HCT116 (cell line): ENCODE data around the gene SF3B1. TPM values are rescaled to one million over a fixed set of nuclear protein-coding genes. Genes with fewer than 3 reads are reported as not detected.
"Not testable (repeated sequence)": the region's sequence is repeated elsewhere in the genome, so short reads cannot be mapped to it uniquely, and the experiment has no call there.

Experiments
- ATAC-seq: fragments of 200-7000 bp; cut with Tn5 transposase; 2 replicates; pipeline ENCODE4 v1.9.1; 2020; ENCODE audit warnings: mild to moderate bottlenecking, moderate library complexity
- BruUV-seq: library from RNA; stranded (reverse); fragments of 400-500 nt; replicated peaks from 2 replicates; lab custom pipeline; 2021; lab: Mats Ljungman, UMichigan
- CTCF ChIA-PET: fragments of 300-600 bp; sonication (Branson Sonifier 250); formaldehyde crosslinking; loops from one replicate; lab custom pipeline; 2021; ENCODE audit warnings: antibody characterized with exemption; lab: Charles Lee
- POLR2A ChIA-PET: fragments of 300-600, 350-600 bp; sonication (Branson Sonifier 250); formaldehyde crosslinking; loops from one replicate; lab custom pipeline; 2021; ENCODE audit warnings: antibody characterized with exemption; lab: Charles Lee
- RAD21 ChIA-PET, 2 experiments: fragments of 300-600 bp; sonication (Branson Sonifier 250); formaldehyde crosslinking; loops; one replicate each; lab custom pipeline; 2023; ENCODE audit warnings: low total read pairs in 2 of 2; ENCODE audit not compliant: uncharacterized antibody in 2 of 2, unreplicated experiment in 2 of 2, low non-redundant PET in 1 of 2; lab: Charles Lee
- DNase-seq: peaks from one replicate; pipeline ENCODE4 v3.0.0-alpha.2; 2010; ENCODE audit warnings: low read depth, low spot score
- H2AFZ ChIP-seq: fragments of 200-600 bp; shearing (Covaris generic), sonication (generic); 2 replicates; pipeline ENCODE4 v1.6.1; 2017; ENCODE audit warnings: low read depth, mixed run types, mixed read lengths, antibody characterized with exemption, low read length; ENCODE audit not compliant: poor library complexity, severe bottlenecking
- H3K27ac ChIP-seq: 2 replicates; pipeline ENCODE4 v1.5.1; 2012; ENCODE audit warnings: low read depth, low read length
- H3K27me3 ChIP-seq: fragments of 200-600 bp; sonication (generic); 2 replicates; pipeline ENCODE4 v1.6.1; 2016; ENCODE audit warnings: mixed run types, low read length, mixed read lengths; ENCODE audit not compliant: insufficient read depth
- H3K36me3 ChIP-seq, 2 experiments: fragments of 200-500 bp in 1 of 2; fragments of 200-600 bp in 1 of 2; sonication (Bioruptor generic) in 1 of 2; sonication (generic) in 1 of 2; 2 replicates each; pipeline versions ENCODE4 v1.5.1 to v1.6.1; 2014 to 2016; ENCODE audit warnings: low read length in 2 of 2, inconsistent platforms in 1 of 2, mixed read lengths in 1 of 2, mixed run types in 1 of 2; ENCODE audit not compliant: insufficient read depth in 2 of 2, control insufficient read depth in 1 of 2
- H3K4me1 ChIP-seq, 2 experiments: fragments of 200-600 bp in 1 of 2; sonication (generic) in 1 of 2; 2 replicates each; pipeline versions ENCODE4 v1.5.1 to v1.6.1; 2012 to 2017; ENCODE audit warnings: low read length in 2 of 2, inconsistent platforms in 1 of 2, mild to moderate bottlenecking in 1 of 2, mixed read lengths in 1 of 2, mixed run types in 1 of 2, moderate library complexity in 1 of 2; ENCODE audit not compliant: insufficient read depth in 2 of 2, control insufficient read depth in 1 of 2
- H3K4me2 ChIP-seq: fragments of 200-600 bp; sonication (generic); 2 replicates; pipeline ENCODE4 v1.6.1; 2017; ENCODE audit warnings: mixed run types, low read length, mixed read lengths
- H3K4me3 ChIP-seq, 2 experiments: fragments of 200-600 bp in 1 of 2; sonication (generic) in 1 of 2; replicated peaks in 1 of 2; 2 replicates each; pipeline ENCODE4 v1.5.1; 2011 to 2016; ENCODE audit warnings: low read length in 2 of 2, control low read depth in 1 of 2, low read depth in 1 of 2, mild to moderate bottlenecking in 1 of 2, mixed read lengths in 1 of 2, mixed run types in 1 of 2
- H3K79me2 ChIP-seq: fragments of 200-600 bp; sonication (generic); 2 replicates; pipeline ENCODE4 v1.6.1; 2017; ENCODE audit warnings: mild to moderate bottlenecking, mixed run types, low read length, moderate library complexity, mixed read lengths; ENCODE audit not compliant: insufficient read depth
- H3K9ac ChIP-seq: fragments of 200-600 bp; sonication (generic); 2 replicates; pipeline ENCODE4 v1.6.1; 2016; ENCODE audit warnings: low read length, mixed read lengths
- H3K9me2 ChIP-seq: fragments of 200-600 bp; sonication (generic), shearing (Covaris generic); 2 replicates; pipeline ENCODE4 v1.6.1; 2017; ENCODE audit warnings: mixed run types, mild to moderate bottlenecking, moderate library complexity; ENCODE audit not compliant: insufficient read depth
- H3K9me3 ChIP-seq, 2 experiments: fragments of 200-500 bp in 1 of 2; fragments of 200-600 bp in 1 of 2; sonication (Bioruptor generic) in 1 of 2; sonication (generic) in 1 of 2; 2 replicates each; pipeline ENCODE4 v1.6.1; 2014 to 2017; ENCODE audit warnings: low read length in 2 of 2, mixed read lengths in 2 of 2, inconsistent platforms in 1 of 2, low read depth in 1 of 2, mild to moderate bottlenecking in 1 of 2, mixed run types in 1 of 2, moderate library complexity in 1 of 2; ENCODE audit not compliant: control insufficient read depth in 1 of 2, insufficient read depth in 1 of 2
- H4K20me1 ChIP-seq: fragments of 200-600 bp; sonication (generic), shearing (Covaris generic); 2 replicates; pipeline ENCODE4 v1.6.1; 2017; ENCODE audit warnings: mixed run types, mild to moderate bottlenecking, moderate library complexity; ENCODE audit not compliant: insufficient read depth
- EGR1 ChIP-seq: IDR thresholded peaks from 2 replicates; pipeline ENCODE4 v1.6.1; 2012; ENCODE audit warnings: low read depth
- FOSL1 ChIP-seq: IDR thresholded peaks from 2 replicates; pipeline ENCODE4 v1.6.1; 2012; ENCODE audit warnings: low read depth
- MAX ChIP-seq: IDR thresholded peaks from 2 replicates; pipeline ENCODE4 v1.6.1; 2012
- SP1 ChIP-seq: IDR thresholded peaks from 2 replicates; pipeline ENCODE4 v1.6.1; 2012; ENCODE audit warnings: low read depth
- YY1 ChIP-seq: IDR thresholded peaks from 2 replicates; pipeline ENCODE4 v1.6.1; 2011; ENCODE audit warnings: low read length, low read depth, moderate library complexity, mild to moderate bottlenecking; ENCODE audit not compliant: insufficient replicate concordance; ENCODE audit errors: extremely low read depth
- ZBTB33 ChIP-seq: IDR thresholded peaks from 2 replicates; pipeline ENCODE4 v1.6.1; 2011; ENCODE audit warnings: mild to moderate bottlenecking, low read length, moderate library complexity; ENCODE audit not compliant: insufficient replicate concordance; ENCODE audit errors: extremely low read depth
- intact Hi-C: fragments of 100-400 bp; cut with micrococcal nuclease; formaldehyde crosslinking; loops from 2 replicates; pipeline ENCODE4 v1.10.0; 2022
- total RNA-seq: library from RNA; stranded (reverse); gene quantifications from one replicate; pipeline ENCODE4 v1.2.1, GENCODE V29; 2021; ENCODE audit not compliant: unreplicated experiment

The SF3B1 gene
- total RNA-seq, 1 experiment from 2014 or later = 282 TPM

GRCh38 chr2:197450935-197451358 lies 16.1 kb upstream of the SF3B1 start:
- ATAC-seq, H3K4me3 ChIP-seq, H2AFZ ChIP-seq, H3K27me3 ChIP-seq, H3K27ac ChIP-seq, POLR2A ChIA-PET, H3K9me3 ChIP-seq, H3K9ac ChIP-seq, H3K36me3 ChIP-seq, RAD21 ChIA-PET, BruUV-seq, intact Hi-C loops, CTCF ChIA-PET, H4K20me1 ChIP-seq, H3K4me2 ChIP-seq, H3K9me2 ChIP-seq, DNase-seq: not testable (repeated sequence)
- peaks cover 4 to 13% of the 10 kb centered on the region in 2 experiments; a peak in 2 of 4 replicates for H3K4me1 ChIP-seq
- H3K79me2 ChIP-seq = peaks cover 26% of the 10 kb centered on the region
- TF ChIP-seq SP1 = 0 out of 2 replicates have a peak, but pooled peaks have one; percentile 20

- Histone ChIP-seq H3K36me3 (no peaks in the 10 kb centered on the region), H4K20me1 (no peaks in the 10 kb centered on the region), H3K27me3 (no peaks in the 10 kb centered on the region), H3K27ac (no peak overlapping the region), H3K4me2 (no peak overlapping the region), H3K79me2 (peaks cover 21% of the 10 kb centered on the region), H3K9me3 (no peaks in the 10 kb centered on the region), H3K4me1 (peaks cover 4 to 13% of the 10 kb centered on the region in 2 experiments; a peak in 2 of 4 replicates), H2AFZ (no peak overlapping the region), H3K9ac (no peak overlapping the region), H3K9me2 (no peaks in the 10 kb centered on the region), H3K4me3 (no peak overlapping the region)
- POLR2A ChIA-PET = no interaction called here
- no peak for DNase-seq
- ATAC-seq = no peak
- BruUV-seq = no TSS peak
- no peak for TF ChIP-seq FOSL1
- no peak for TF ChIP-seq MAX
- TF ChIP-seq ZBTB33 = no peak
- no peak for TF ChIP-seq EGR1
- TF ChIP-seq YY1 = no peak
- intact Hi-C loops = no loop called here
- RAD21 ChIA-PET = no interaction called here
- CTCF ChIA-PET = no interaction called here
Measured at GRCh38 chr2:197450465-197450864, 15.6 kb upstream of the SF3B1 start.
